T-cell (primary cell): ENCODE results near the gene CCL27. TPM values are rescaled to one million over a fixed set of nuclear protein-coding genes. Genes with fewer than 3 reads are reported as not detected.

Source experiments
- ATAC-seq, 4 experiments: fragments of 200-7000 bp in 3 of 4; fragments of 150-1000 bp in 1 of 4; cut with Tn5 transposase; replicated peaks in 1 of 4; 1 replicate in 3 of 4; 2 replicates in 1 of 4; pipeline ENCODE4 v1.10.0; 2021; ENCODE audit warnings: moderate library complexity in 3 of 4, mild to moderate bottlenecking in 2 of 4, moderate number of reproducible peaks in 1 of 4
- CTCF ChIA-PET, 2 donors: fragments of 300-600 bp; sonication (Branson Sonifier 250); formaldehyde crosslinking; loops; one replicate each; lab custom pipeline; 2022; ENCODE audit warnings: antibody characterized with exemption in 2 of 2; lab: Charles Lee
- POLR2A ChIA-PET, 2 donors: fragments of 300-600 bp; sonication (Branson Sonifier 250); formaldehyde crosslinking; loops; one replicate each; lab custom pipeline; 2022; ENCODE audit warnings: antibody characterized with exemption in 2 of 2; lab: Charles Lee
- DNase-seq, 35 experiments: peaks; one replicate each; pipeline versions ENCODE4 v3.0.0 to v3.0.0-alpha.2; 2013 to 2023
- H3K27ac ChIP-seq: one replicate; pipeline ENCODE4 v1.5.1; 2013; ENCODE audit warnings: low read length
- H3K27me3 ChIP-seq, 2 experiments: replicated peaks in 1 of 2; 1 replicate in 1 of 2; 2 replicates in 1 of 2; pipeline versions ENCODE4 v1.6.1 to v1.7.0; 2013; ENCODE audit warnings: low read length in 1 of 2, mixed read lengths in 1 of 2; ENCODE audit not compliant: control insufficient read depth in 2 of 2, insufficient read depth in 2 of 2; ENCODE audit errors: extremely low read depth in 1 of 2
- H3K36me3 ChIP-seq, 2 donors: 1 replicate in 1 of 2; 2 replicates in 1 of 2; pipeline versions ENCODE4 v1.6.1 to v1.7.0; 2013; ENCODE audit warnings: low read length in 1 of 2; ENCODE audit not compliant: control insufficient read depth in 2 of 2, insufficient read depth in 1 of 2; ENCODE audit errors: extremely low read depth in 1 of 2
- H3K4me1 ChIP-seq, 2 experiments: 1 replicate in 1 of 2; 2 replicates in 1 of 2; pipeline versions ENCODE4 v1.6.1 to v1.7.0; 2013; ENCODE audit warnings: low read length in 2 of 2, mixed read lengths in 1 of 2; ENCODE audit not compliant: insufficient read depth in 2 of 2, control insufficient read depth in 1 of 2; ENCODE audit errors: extremely low read depth in 1 of 2
- H3K4me3 ChIP-seq, 2 donors: 1 replicate in 1 of 2; 2 replicates in 1 of 2; pipeline versions ENCODE4 v1.5.1 to v1.7.0; 2013; ENCODE audit warnings: mild to moderate bottlenecking in 2 of 2, low read length in 1 of 2, moderate library complexity in 1 of 2; ENCODE audit not compliant: control insufficient read depth in 1 of 2; ENCODE audit errors: extremely low read depth in 1 of 2
- H3K9me3 ChIP-seq: 2 replicates; pipeline ENCODE4 v1.7.0; 2013
- H3K27ac Mint-ChIP-seq, 2 donors: one replicate each; pipeline ENCODE4 v1.8.0; 2020 to 2021; ENCODE audit warnings: mild to moderate bottlenecking in 2 of 2, mixed read lengths in 2 of 2
- H3K27me3 Mint-ChIP-seq, 2 donors: one replicate each; pipeline ENCODE4 v1.8.0; 2021 to 2022; ENCODE audit warnings: mixed read lengths in 2 of 2
- H3K36me3 Mint-ChIP-seq: one replicate; pipeline ENCODE4 v1.8.0; 2021; ENCODE audit warnings: mixed read lengths
- H3K4me1 Mint-ChIP-seq, 3 donors: one replicate each; pipeline ENCODE4 v1.8.0; 2020 to 2022; ENCODE audit warnings: mixed read lengths in 3 of 3, mild to moderate bottlenecking in 1 of 3
- H3K4me3 Mint-ChIP-seq, 3 donors: one replicate each; pipeline ENCODE4 v1.8.0; 2020 to 2022; ENCODE audit warnings: mild to moderate bottlenecking in 3 of 3, mixed read lengths in 3 of 3, moderate library complexity in 3 of 3
- H3K9me3 Mint-ChIP-seq, 3 donors: one replicate each; pipeline ENCODE4 v1.8.0; 2020 to 2022; ENCODE audit warnings: mixed read lengths in 3 of 3
- WGBS: methylation state at CpG from one replicate; pipeline ENCODE4 v1.1.5; 2013; ENCODE audit warnings: missing lambda C conversion rate; ENCODE audit not compliant: insufficient coverage; 5-methylcytosine and 5-hydroxymethylcytosine counted together
- total RNA-seq, 35 experiments: library from RNA in 6 of 35; stranded (reverse) in 6 of 35; fragments of 120-200 nt in 1 of 35; gene quantifications; one replicate each; pipeline versions ENCODE4 v1.2.1 to v1.2.4 and lab custom pipeline; 2013 to 2026

CCL27 gene
- total RNA-seq, 5 donors from 2014 or later (not counting 1 experiment from before 2014, with no cell fraction given), result not detected

DNA sequence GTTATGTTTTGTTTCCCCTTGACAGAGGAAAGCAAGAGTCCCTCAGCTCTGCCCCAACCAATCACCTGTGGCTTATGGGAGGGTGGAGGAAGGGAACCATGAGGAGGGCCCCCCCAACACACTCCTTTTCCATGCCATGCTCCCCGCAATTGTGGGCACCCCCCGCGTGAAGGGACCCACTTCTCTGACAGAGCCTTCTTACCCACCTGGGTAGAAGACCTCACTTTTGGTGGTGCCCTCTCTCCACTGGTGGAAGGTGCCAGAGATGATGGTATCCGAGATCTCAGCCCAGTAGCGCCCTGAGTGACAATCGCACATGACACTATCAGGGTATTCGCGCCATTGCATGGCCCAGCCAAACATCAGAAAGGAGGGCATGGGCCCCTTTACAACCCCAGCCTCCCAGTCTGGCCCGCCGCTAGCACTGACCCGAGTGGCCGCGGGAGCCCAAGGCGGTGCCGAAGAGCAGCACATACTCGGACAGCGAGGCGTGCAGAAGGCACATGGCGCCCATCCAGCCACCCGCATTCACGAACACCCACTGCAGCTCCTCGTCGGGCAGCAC, 25.6 kb downstream of the CCL27 start:
- Mint-ChIP-seq H3K27me3 (no peaks in the 10 kb centered on the region), H3K4me1 (peaks cover 29 to 42% (median 30%) of the 10 kb centered on the region in 3 donors), H3K4me3 (peak overlapping the region; percentile 87 to 90 (median 89)), H3K9me3 (no peaks in the 10 kb centered on the region), H3K36me3 (peaks cover 8% of the 10 kb centered on the region), H3K27ac (peak overlapping the region; percentile 87 to 89)
- ChIA-PET POLR2A (interaction anchor here (0.6 to 2.1 kb wide), 4 partner anchors 17 to 84 kb away, joined by 3 to 10 read pairs (median 6); partner anchors contain the start of gene DCTN3 (in 1 of the 2)), CTCF (interaction anchor here in 1 of 2 donors (0.8 to 2.9 kb wide), 7 partner anchors 10 to 65 kb away, joined by 3 to 35 read pairs (median 7); partner anchors contain the start of genes CCL27 and GALT)
- 3% methylated on average over 18 of the region's 23 CpGs for WGBS
- H3K4me1 ChIP-seq, result peaks cover 13 to 40% of the 10 kb centered on the region in 2 experiments
- no peak for DNase-seq
- no peaks in the 10 kb centered on the region for H3K27me3 ChIP-seq
- ATAC-seq, result peak in 1 of 4 experiments; percentile 17
- H3K4me3 ChIP-seq, result peak overlapping the region; percentile 64 to 86
- H3K36me3 ChIP-seq, result peaks cover 3 to 9% of the 10 kb centered on the region in 2 donors
- no peaks in the 10 kb centered on the region for H3K9me3 ChIP-seq
- H3K27ac ChIP-seq, result peak overlapping the region; percentile 36

DNA sequence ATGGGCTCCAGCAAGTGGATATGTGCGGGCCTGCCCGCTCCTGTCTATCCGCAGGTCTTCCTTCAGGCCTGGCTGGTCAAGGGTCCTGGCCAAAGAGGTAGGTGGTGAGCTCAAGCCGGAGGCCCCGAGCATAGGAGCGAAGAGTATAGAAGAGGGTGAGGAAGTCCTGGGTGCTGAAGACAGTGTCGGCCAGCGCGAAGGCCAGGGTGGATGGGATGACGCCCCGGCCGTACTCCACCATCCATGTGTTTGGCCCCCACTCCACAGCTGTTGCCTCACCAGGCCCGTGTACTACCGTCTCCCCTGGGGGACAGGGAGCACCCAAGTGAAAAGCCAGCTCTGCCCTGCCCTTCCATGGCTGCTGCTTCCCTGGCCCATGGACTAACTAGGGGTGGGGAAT, 26.9 kb downstream of the CCL27 start:
- Histone ChIP-seq H3K27ac (no peak overlapping the region), H3K9me3 (no peaks in the 10 kb centered on the region), H3K4me3 (no peak overlapping the region), H3K36me3 (peaks cover 3 to 9% of the 10 kb centered on the region in 2 donors), H3K27me3 (peaks cover 0 to 4% of the 10 kb centered on the region in 2 experiments), H3K4me1 (peaks cover 13 to 40% of the 10 kb centered on the region in 2 experiments)
- H3K36me3 Mint-ChIP-seq, result peaks cover 8% of the 10 kb centered on the region
- no peaks in the 10 kb centered on the region for H3K9me3 Mint-ChIP-seq
- 100% methylated on average over 3 of the region's 14 CpGs for WGBS
- peaks cover under 1% of the 10 kb centered on the region in 2 donors for H3K27me3 Mint-ChIP-seq
- ATAC-seq (no peak), DNase-seq (no peak)
- peak overlapping the region; percentile 43 to 89 (median 58) for H3K4me3 Mint-ChIP-seq
- ChIA-PET CTCF (interaction anchor here (0.6 to 4.4 kb wide), 13 partner anchors 9 to 583 kb away, joined by 3 to 31 read pairs (median 8); partner anchors contain the start of genes RPP25L (in 2 of the 2) and DCTN3 (in 1 of the 2)), POLR2A (no interaction called here)
- no peak overlapping the region for H3K27ac Mint-ChIP-seq
- peaks cover 29 to 42% (median 30%) of the 10 kb centered on the region in 3 donors for H3K4me1 Mint-ChIP-seq

DNA sequence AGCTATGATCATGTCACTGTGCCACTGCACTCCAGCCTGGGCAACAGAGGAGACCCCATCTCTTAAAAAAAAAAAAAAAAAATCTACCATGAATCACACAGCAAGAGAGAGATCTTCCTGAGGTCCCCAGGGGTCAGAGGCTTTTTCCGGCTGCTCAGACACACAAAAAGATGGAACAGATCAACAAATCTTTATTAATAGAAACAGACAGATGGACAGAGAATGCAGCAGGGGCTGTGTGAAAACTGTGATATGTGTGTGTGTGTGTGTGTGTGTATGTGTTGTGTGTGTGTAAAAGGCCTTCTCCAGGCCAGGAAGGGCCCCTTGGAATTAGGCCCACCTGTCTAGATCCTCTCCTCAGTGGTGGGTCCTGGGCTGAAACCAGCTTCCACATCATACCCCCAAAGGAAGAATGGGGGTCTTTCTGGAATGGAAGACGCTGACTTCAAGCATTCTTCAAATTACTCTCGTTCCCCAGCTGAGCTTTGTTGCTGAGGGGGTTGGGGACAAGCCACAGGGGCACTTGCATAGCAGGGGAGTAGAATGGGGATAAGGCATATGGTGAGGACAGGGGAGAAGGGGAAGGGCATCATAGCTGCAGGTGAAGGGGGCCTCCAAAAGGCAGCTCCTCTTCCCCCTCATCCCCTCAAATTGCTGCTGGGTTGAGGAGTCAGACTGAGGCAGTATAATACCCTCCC, 27.8 kb downstream of the CCL27 start:
- H3K4me1 Mint-ChIP-seq, result peaks cover 29 to 45% (median 32%) of the 10 kb centered on the region in 3 donors

DNA sequence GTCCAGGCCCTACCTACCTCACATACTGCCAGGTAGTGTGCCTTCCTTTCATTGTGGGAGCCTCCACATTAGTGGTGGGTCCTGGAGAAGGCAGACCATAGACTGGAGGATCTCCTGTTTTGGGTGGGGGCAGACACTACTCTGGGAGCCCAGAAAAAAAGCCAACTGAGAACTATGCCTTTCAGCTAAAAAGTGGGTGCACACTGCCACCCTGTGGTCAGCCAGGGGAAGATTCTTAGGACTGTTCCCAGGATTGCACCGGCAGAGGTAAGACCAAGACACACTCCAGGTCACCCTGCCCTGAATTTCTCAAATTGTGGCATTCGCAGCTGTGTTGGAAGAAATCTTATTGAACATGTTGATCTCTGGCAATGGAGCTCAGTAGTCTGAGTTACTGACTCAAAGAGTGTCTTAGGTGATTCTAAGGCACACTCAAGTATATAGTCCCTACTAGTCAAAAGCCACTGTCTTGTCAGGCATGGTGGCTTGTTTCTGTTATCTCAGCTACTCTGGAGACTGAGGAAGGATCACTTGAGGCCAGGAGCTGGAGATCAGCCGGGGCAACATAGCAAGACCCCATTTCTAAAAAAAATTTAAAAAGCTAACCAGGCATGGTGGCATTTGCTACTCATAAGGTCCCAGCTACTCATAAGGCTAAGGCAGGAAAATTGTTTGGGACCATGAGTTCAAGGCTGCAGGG, 28.5 kb downstream of the CCL27 start:
- CTCF ChIA-PET, result interaction anchor here (0.6 to 4.4 kb wide), 23 partner anchors 9 to 436 kb away, joined by 3 to 31 read pairs (median 7); partner anchors contain the start of genes DCTN3 (in 2 of the 2), GALT (in 2 of the 2), RPP25L (in 2 of the 2) and IL11RA (in 1 of the 2)
- POLR2A ChIA-PET, result interaction anchor here (0.6 to 1.7 kb wide), 2 partner anchors 14 to 260 kb away, joined by 3 to 6 read pairs; partner anchors contain the start of gene DCTN3 (in 1 of the 2)

More for the DNA sequence above, 27.8 kb downstream of the CCL27 start:
- Histone ChIP-seq H3K36me3 (peaks cover 3 to 9% of the 10 kb centered on the region in 2 donors), H3K27me3 (peaks cover 3 to 12% of the 10 kb centered on the region in 2 experiments), H3K9me3 (no peaks in the 10 kb centered on the region), H3K27ac (no peak overlapping the region), H3K4me3 (no peak overlapping the region), H3K4me1 (peaks cover 13 to 40% of the 10 kb centered on the region in 2 experiments)
- Mint-ChIP-seq H3K4me3 (peak overlapping the region in 1 of 3 donors; percentile 31), H3K36me3 (peaks cover 8% of the 10 kb centered on the region), H3K9me3 (no peaks in the 10 kb centered on the region), H3K27ac (no peak overlapping the region), H3K27me3 (peaks cover 9% of the 10 kb centered on the region in 2 donors)
- DNase-seq, result no peak
- ChIA-PET POLR2A (interaction anchor here (0.6 to 1.7 kb wide), 2 partner anchors 14 to 260 kb away, joined by 3 to 6 read pairs; partner anchors contain the start of gene DCTN3 (in 1 of the 2)), CTCF (interaction anchor here (0.6 to 4.4 kb wide), 25 partner anchors 8 to 261 kb away, joined by 3 to 31 read pairs (median 5); partner anchors contain the start of genes DCTN3 (in 2 of the 2), GALT (in 2 of the 2), RPP25L (in 2 of the 2) and IL11RA (in 1 of the 2))
- WGBS, result no CpG with 5 or more reads among the region's 3 CpGs
- no peak for ATAC-seq

DNA sequence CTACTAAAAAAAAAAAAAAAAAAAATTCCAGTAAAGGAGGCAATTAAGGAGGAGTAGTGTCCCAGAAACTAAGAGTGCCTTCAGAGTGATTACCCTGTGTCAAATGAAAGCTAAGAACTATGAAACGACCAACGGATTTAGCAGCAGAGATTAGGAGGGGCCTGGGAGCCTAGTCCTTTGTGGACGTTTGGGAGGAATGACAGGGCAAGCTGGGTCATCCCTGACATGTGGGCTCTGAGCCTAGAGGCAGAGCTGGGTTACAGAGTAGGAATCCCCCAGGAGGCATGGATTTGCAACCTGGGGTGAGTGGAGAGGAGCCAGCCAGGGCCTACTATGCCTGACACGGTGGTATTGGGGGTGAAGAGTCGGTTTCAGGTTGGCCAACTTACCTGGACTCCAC, 29.3 kb downstream of the CCL27 start:
- peaks cover 3 to 9% of the 10 kb centered on the region in 2 donors for H3K36me3 ChIP-seq
- Mint-ChIP-seq H3K27ac (no peak overlapping the region), H3K36me3 (peaks cover 8% of the 10 kb centered on the region), H3K4me3 (no peak overlapping the region), H3K4me1 (peaks cover 33 to 46% (median 37%) of the 10 kb centered on the region in 3 donors), H3K27me3 (peaks cover 21 to 22% of the 10 kb centered on the region in 2 donors), H3K9me3 (no peaks in the 10 kb centered on the region)
- ATAC-seq, result no peak
- CTCF ChIA-PET, result interaction anchor here (0.6 to 4.4 kb wide), 18 partner anchors 8 to 302 kb away, joined by 3 to 31 read pairs (median 6); partner anchors contain the start of genes DCTN3 (in 2 of the 2), GALT (in 2 of the 2), RPP25L (in 2 of the 2) and IL11RA (in 1 of the 2)
- H3K27ac ChIP-seq, result no peak overlapping the region
- POLR2A ChIA-PET, result interaction anchor here in 1 of 2 donors (1.7 kb wide), 1 partner anchor 13 kb away, joined by 6 read pairs; the partner anchor contains the start of gene DCTN3
- 87% methylated on average over 3 of the region's 5 CpGs for WGBS
- peaks cover 14 to 46% of the 10 kb centered on the region in 2 experiments for H3K4me1 ChIP-seq
- H3K9me3 ChIP-seq, result no peaks in the 10 kb centered on the region
- peaks cover 10 to 25% of the 10 kb centered on the region in 2 experiments for H3K27me3 ChIP-seq
- H3K4me3 ChIP-seq, result no peak overlapping the region
- no peak for DNase-seq

More for the DNA sequence above, 28.5 kb downstream of the CCL27 start:
- Mint-ChIP-seq H3K9me3 (no peaks in the 10 kb centered on the region), H3K4me3 (peak overlapping the region in 1 of 3 donors; percentile 4), H3K36me3 (peaks cover 8% of the 10 kb centered on the region), H3K27ac (no peak overlapping the region), H3K4me1 (peaks cover 34 to 49% (median 39%) of the 10 kb centered on the region in 3 donors), H3K27me3 (peaks cover 16% of the 10 kb centered on the region in 2 donors)
- ATAC-seq (peak in 3 of 4 experiments; percentile 11 to 28 (median 20)), DNase-seq (peak; percentile 38 to 85 (median 68))
- 30% methylated on average over 2 of the region's 3 CpGs for WGBS
- Histone ChIP-seq H3K27me3 (peaks cover 7 to 19% of the 10 kb centered on the region in 2 experiments), H3K4me1 (peaks cover 13 to 46% of the 10 kb centered on the region in 2 experiments), H3K36me3 (peaks cover 3 to 9% of the 10 kb centered on the region in 2 donors), H3K27ac (no peak overlapping the region), H3K9me3 (no peaks in the 10 kb centered on the region), H3K4me3 (no peak overlapping the region)
